ENCODE measurements around the gene KRT72. TPM values are rescaled to one million over a fixed set of nuclear protein-coding genes. Genes with fewer than 3 reads are reported as not detected.

KRT72 gene
- total RNA-seq, 1 experiment from 2014 or later = not detected

- TF ChIP-seq CTCF (conservative IDR thresholded peaks at IDR 0.05) = no peak
- H3T11ph ChIP-seq (ENCODE audit: low read length) = no peak overlapping the region
- H2BK120ac ChIP-seq (ENCODE audit: low read depth, low read length, poor library complexity, severe bottlenecking) = no peak overlapping the region
- Mint-ChIP-seq H3K4me1 (peaks cover 2 to 4% of the 10 kb centered on the region in 2 experiments; a peak in 3 of 4 replicates), H3K36me3 (ENCODE audit: insufficient read depth in 1 of 3, low read depth in 3 of 3) (no peaks in the 10 kb centered on the region), H3K9me3 (no peaks in the 10 kb centered on the region), H3K27ac (no peak overlapping the region), H3K4me3 (no peak overlapping the region), H3K27me3 (ENCODE audit: low read depth) (peaks cover 28% of the 10 kb centered on the region)
- no peak overlapping the region for H3K18ac ChIP-seq (ENCODE audit: insufficient read length, low read depth, low read length)
- no peak overlapping the region for H3K14ac ChIP-seq (ENCODE audit: insufficient read depth, low read length)
- H2AK5ac ChIP-seq (ENCODE audit: insufficient read length, low read length) = no peak overlapping the region
- no peaks in the 10 kb centered on the region for H3K9me3 ChIP-seq (ENCODE audit: control insufficient read depth, low read depth, low read length)
- H3K27me3 ChIP-seq (ENCODE audit: insufficient read depth, low read length) = no peaks in the 10 kb centered on the region
- H2BK15ac ChIP-seq (ENCODE audit: low read depth, low read length) = no peak overlapping the region
- H3K4ac ChIP-seq (ENCODE audit: low read depth, low read length) = no peak overlapping the region
- no peaks in the 10 kb centered on the region for H3K79me2 ChIP-seq (ENCODE audit: insufficient read depth, low read length)
- no peak overlapping the region for H2AFZ ChIP-seq (ENCODE audit: low read length)
- no peaks in the 10 kb centered on the region for H3K4me1 ChIP-seq (ENCODE audit: insufficient read depth, low read length)
- H3K23ac ChIP-seq (ENCODE audit: insufficient read length, low read depth, low read length) = no peak overlapping the region
- H2BK5ac ChIP-seq (ENCODE audit: insufficient read length, low read length) = no peak overlapping the region
- H2BK12ac ChIP-seq (ENCODE audit: insufficient read length, low read depth, low read length) = no peak overlapping the region
- H4K20me1 ChIP-seq (ENCODE audit: control insufficient read depth, insufficient read depth, insufficient read length) = no peaks in the 10 kb centered on the region
- WGBS (ENCODE audit: extremely low coverage, insufficient read length, low lambda C conversion rate) = no CpG with 5 or more reads among the region's 9 CpGs
- H3K79me1 ChIP-seq (ENCODE audit: insufficient read depth, low read depth, low read length, poor library complexity, severe bottlenecking) = no peaks in the 10 kb centered on the region
- no peak overlapping the region for H3K9ac ChIP-seq (ENCODE audit: extremely low read depth, insufficient read length, low read length)
- no peak overlapping the region for H2BK20ac ChIP-seq (ENCODE audit: low read depth, low read length, poor library complexity, severe bottlenecking)
- no peak overlapping the region for H4K8ac ChIP-seq (replicated peaks; ENCODE audit: insufficient read length, low read depth, low read length)
- DNase-seq = peak; percentile 18
- no peak overlapping the region for H4K91ac ChIP-seq (ENCODE audit: insufficient read length, low read depth, low read length)
- no peaks in the 10 kb centered on the region for H3K23me2 ChIP-seq (ENCODE audit: insufficient read length, low read depth, low read length, poor library complexity, severe bottlenecking)
- no peak overlapping the region for H3K27ac ChIP-seq (ENCODE audit: insufficient read length, low read depth, low read length)
- no peak overlapping the region for H3K4me2 ChIP-seq (ENCODE audit: insufficient read depth, insufficient read length, low read length)
- no peak overlapping the region for H3K56ac ChIP-seq (ENCODE audit: insufficient read length, low read depth, low read length)
- H4K5ac ChIP-seq (ENCODE audit: insufficient read length, low read depth, low read length) = no peak overlapping the region
These were observed 14.6 kb upstream of the KRT72 start for GRCh38 chr12:52615912-52616311.

Data from H9 (cell line).